ENCODE measurements around the gene TMEM63C.

DNA sequence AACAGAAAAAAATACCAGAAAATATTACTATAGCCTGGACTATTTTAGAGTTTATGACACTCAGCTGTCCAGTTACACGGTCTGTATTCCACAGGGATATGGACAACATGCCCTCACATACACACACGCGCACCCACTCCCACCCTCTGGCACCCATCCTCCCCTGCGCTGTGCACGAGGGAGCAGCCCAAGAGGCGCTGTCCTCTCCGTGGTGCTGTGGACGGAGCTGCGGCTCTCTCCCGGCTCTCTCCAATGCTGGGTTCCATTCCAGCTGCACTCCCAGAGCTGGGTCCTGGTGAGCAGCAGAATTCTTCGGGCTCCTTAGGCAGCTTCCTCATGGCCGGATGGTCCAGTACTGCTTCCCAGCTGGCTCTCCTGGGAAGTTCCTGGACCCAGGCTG, 95.4 kb downstream of the TMEM63C start:
- TF ChIP-seq, protein P1, sequence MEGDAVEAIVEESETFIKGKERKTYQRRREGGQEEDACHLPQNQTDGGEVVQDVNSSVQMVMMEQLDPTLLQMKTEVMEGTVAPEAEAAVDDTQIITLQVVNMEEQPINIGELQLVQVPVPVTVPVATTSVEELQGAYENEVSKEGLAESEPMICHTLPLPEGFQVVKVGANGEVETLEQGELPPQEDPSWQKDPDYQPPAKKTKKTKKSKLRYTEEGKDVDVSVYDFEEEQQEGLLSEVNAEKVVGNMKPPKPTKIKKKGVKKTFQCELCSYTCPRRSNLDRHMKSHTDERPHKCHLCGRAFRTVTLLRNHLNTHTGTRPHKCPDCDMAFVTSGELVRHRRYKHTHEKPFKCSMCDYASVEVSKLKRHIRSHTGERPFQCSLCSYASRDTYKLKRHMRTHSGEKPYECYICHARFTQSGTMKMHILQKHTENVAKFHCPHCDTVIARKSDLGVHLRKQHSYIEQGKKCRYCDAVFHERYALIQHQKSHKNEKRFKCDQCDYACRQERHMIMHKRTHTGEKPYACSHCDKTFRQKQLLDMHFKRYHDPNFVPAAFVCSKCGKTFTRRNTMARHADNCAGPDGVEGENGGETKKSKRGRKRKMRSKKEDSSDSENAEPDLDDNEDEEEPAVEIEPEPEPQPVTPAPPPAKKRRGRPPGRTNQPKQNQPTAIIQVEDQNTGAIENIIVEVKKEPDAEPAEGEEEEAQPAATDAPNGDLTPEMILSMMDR (conservative IDR thresholded peaks at IDR 0.05; ENCODE audit: low read length) = no peak
- TF ChIP-seq EZH2phosphoT487 (IDR thresholded peaks at IDR 0.05; ENCODE audit: borderline replicate concordance, low read depth, low read length) = no peak

Data from OCI-LY7 (cell line).